Astrocyte (in vitro differentiated cells and primary cell): ENCODE measurements around the gene STMN3. TPM values are rescaled to one million over a fixed set of nuclear protein-coding genes. Genes with fewer than 3 reads are reported as not detected.
A peak's percentile ranks its signal among the peaks of the same experiment; 100 is the strongest.

Experiments used
- DNase-seq: peaks from one replicate; pipeline ENCODE4 v3.0.0-alpha.2; 2010; ENCODE audit warnings: low read depth
- FAIRE-seq: peaks from 2 replicates; lab custom pipeline; 2011; peaks lifted over from hg19 to GRCh38; lab: Jason Lieb, UNC
- H2AFZ ChIP-seq: 2 replicates; pipeline ENCODE4 v1.6.0; 2012; ENCODE audit warnings: low read depth, low read length, inconsistent platforms
- H3K27ac ChIP-seq: 2 replicates; pipeline ENCODE4 v1.5.1; 2011; ENCODE audit warnings: low read depth, low read length, inconsistent platforms
- H3K27me3 ChIP-seq: 2 replicates; pipeline ENCODE4 v1.6.0; 2011; ENCODE audit warnings: low read length, inconsistent platforms; ENCODE audit not compliant: insufficient read depth
- H3K36me3 ChIP-seq: 2 replicates; pipeline ENCODE4 v1.5.1; 2011; ENCODE audit warnings: low read length, inconsistent platforms; ENCODE audit not compliant: insufficient read depth
- H3K4me1 ChIP-seq: 2 replicates; pipeline ENCODE4 v1.5.1; 2011; ENCODE audit warnings: low read length, inconsistent platforms; ENCODE audit not compliant: insufficient read depth
- H3K4me2 ChIP-seq: 2 replicates; pipeline ENCODE4 v1.6.0; 2012; ENCODE audit warnings: low read length, inconsistent platforms
- H3K4me3 ChIP-seq: 2 replicates; pipeline ENCODE4 v1.5.1; 2011; ENCODE audit warnings: low read depth, mild to moderate bottlenecking, low read length, inconsistent platforms; ENCODE audit not compliant: insufficient read depth
- H3K79me2 ChIP-seq: 2 replicates; pipeline ENCODE4 v1.6.0; 2012; ENCODE audit warnings: mild to moderate bottlenecking, low read length, inconsistent platforms; ENCODE audit not compliant: insufficient read depth
- H3K9ac ChIP-seq: 2 replicates; pipeline ENCODE4 v1.6.0; 2012; ENCODE audit warnings: mild to moderate bottlenecking, low read length, inconsistent platforms
- H3K9me3 ChIP-seq: 2 replicates; pipeline ENCODE4 v1.5.1; 2012; ENCODE audit warnings: low read depth, mild to moderate bottlenecking, low read length, inconsistent platforms; ENCODE audit not compliant: insufficient read depth
- H4K20me1 ChIP-seq: 2 replicates; pipeline ENCODE4 v1.6.0; 2012; ENCODE audit warnings: low read length, inconsistent platforms; ENCODE audit not compliant: insufficient read depth
- H3K27ac Mint-ChIP-seq: one replicate; pipeline ENCODE4 v1.8.0; 2021; ENCODE audit warnings: mild to moderate bottlenecking, mixed read lengths; ENCODE audit not compliant: unreplicated experiment
- H3K27me3 Mint-ChIP-seq: one replicate; pipeline ENCODE4 v1.8.0; 2021; ENCODE audit warnings: low read depth, mixed read lengths; ENCODE audit not compliant: unreplicated experiment
- H3K36me3 Mint-ChIP-seq: one replicate; pipeline ENCODE4 v1.8.0; 2021; ENCODE audit warnings: low read depth, mixed read lengths; ENCODE audit not compliant: unreplicated experiment
- H3K4me1 Mint-ChIP-seq: one replicate; pipeline ENCODE4 v1.8.0; 2021; ENCODE audit warnings: low read depth, mixed read lengths; ENCODE audit not compliant: unreplicated experiment
- H3K4me3 Mint-ChIP-seq: one replicate; pipeline ENCODE4 v1.8.0; 2021; ENCODE audit warnings: mild to moderate bottlenecking, moderate library complexity, mixed read lengths; ENCODE audit not compliant: unreplicated experiment
- H3K9me3 Mint-ChIP-seq: one replicate; pipeline ENCODE4 v1.8.0; 2021; ENCODE audit warnings: mild to moderate bottlenecking, mixed read lengths; ENCODE audit not compliant: unreplicated experiment
- EZH2 ChIP-seq: IDR thresholded peaks from 2 replicates; pipeline ENCODE4 v1.6.1; 2012; ENCODE audit warnings: mild to moderate bottlenecking, low read length, inconsistent platforms; ENCODE audit not compliant: insufficient read depth
- total RNA-seq: library from RNA; stranded (reverse); gene quantifications from 2 replicates; pipeline ENCODE4 v1.2.1, GENCODE V29; 2021
- TF ChIP-seq, protein P1 (sequence below): IDR thresholded peaks from 2 replicates; pipeline ENCODE4 v1.5.1; 2011; ENCODE audit warnings: low read depth, mild to moderate bottlenecking, inconsistent platforms, low read length, moderate library complexity; ENCODE audit not compliant: insufficient read depth

Gene STMN3
- total RNA-seq, 1 donor from 2014 or later, result 30.7 TPM

DNA sequence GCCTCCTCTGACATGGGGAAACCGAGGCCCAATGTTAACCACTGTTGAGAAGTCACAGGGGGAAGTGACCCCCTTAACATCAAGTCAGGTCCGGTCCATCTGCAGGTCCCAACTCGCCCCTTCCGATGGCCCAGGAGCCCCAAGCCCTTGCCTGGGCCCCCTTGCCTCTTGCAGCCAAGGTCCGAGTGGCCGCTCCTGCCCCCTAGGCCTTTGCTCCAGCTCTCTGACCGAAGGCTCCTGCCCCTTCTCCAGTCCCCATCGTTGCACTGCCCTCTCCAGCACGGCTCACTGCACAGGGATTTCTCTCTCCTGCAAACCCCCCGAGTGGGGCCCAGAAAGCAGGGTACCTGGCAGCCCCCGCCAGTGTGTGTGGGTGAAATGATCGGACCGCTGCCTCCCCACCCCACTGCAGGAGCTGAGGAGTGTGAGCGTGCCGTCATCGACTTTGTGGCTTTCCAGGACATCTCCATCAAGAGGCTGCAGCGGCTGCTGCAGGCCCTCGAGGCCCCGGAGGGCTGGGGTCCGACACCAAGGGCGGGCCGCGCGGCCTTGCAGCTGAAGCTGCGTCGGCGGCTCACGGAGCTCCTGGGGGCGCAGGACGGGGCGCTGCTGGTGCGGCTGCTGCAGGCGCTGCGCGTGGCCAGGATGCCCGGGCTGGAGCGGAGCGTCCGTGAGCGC lies 44.8 kb upstream of the STMN3 start:
- FAIRE-seq, result no peak
- H3K9ac ChIP-seq, result peak overlapping the region; percentile 58
- H3K27ac Mint-ChIP-seq, result no peak overlapping the region

DNA sequence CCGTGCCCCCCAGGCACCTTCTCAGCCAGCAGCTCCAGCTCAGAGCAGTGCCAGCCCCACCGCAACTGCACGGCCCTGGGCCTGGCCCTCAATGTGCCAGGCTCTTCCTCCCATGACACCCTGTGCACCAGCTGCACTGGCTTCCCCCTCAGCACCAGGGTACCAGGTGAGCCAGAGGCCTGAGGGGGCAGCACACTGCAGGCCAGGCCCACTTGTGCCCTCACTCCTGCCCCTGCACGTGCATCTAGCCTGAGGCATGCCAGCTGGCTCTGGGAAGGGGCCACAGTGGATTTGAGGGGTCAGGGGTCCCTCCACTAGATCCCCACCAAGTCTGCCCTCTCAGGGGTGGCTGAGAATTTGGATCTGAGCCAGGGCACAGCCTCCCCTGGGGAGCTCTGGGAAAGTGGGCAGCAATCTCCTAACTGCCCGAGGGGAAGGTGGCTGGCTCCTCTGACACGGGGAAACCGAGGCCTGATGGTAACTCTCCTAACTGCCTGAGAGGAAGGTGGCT lies 44.2 kb upstream of the STMN3 start:
- Mint-ChIP-seq H3K27me3 (no peaks in the 10 kb centered on the region), H3K27ac (no peak overlapping the region), H3K9me3 (no peaks in the 10 kb centered on the region), H3K4me1 (peaks cover 6% of the 10 kb centered on the region), H3K4me3 (no peak overlapping the region), H3K36me3 (peaks cover 4% of the 10 kb centered on the region)
- H3K4me2 ChIP-seq, result peak overlapping the region; percentile 82
- no peaks in the 10 kb centered on the region for H3K27me3 ChIP-seq
- no peaks in the 10 kb centered on the region for H3K36me3 ChIP-seq
- FAIRE-seq (no peak), DNase-seq (no peak)
- TF ChIP-seq, protein P1, sequence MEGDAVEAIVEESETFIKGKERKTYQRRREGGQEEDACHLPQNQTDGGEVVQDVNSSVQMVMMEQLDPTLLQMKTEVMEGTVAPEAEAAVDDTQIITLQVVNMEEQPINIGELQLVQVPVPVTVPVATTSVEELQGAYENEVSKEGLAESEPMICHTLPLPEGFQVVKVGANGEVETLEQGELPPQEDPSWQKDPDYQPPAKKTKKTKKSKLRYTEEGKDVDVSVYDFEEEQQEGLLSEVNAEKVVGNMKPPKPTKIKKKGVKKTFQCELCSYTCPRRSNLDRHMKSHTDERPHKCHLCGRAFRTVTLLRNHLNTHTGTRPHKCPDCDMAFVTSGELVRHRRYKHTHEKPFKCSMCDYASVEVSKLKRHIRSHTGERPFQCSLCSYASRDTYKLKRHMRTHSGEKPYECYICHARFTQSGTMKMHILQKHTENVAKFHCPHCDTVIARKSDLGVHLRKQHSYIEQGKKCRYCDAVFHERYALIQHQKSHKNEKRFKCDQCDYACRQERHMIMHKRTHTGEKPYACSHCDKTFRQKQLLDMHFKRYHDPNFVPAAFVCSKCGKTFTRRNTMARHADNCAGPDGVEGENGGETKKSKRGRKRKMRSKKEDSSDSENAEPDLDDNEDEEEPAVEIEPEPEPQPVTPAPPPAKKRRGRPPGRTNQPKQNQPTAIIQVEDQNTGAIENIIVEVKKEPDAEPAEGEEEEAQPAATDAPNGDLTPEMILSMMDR, result no peak
- TF ChIP-seq EZH2, result no peak
- no peak overlapping the region for H3K27ac ChIP-seq
- H3K79me2 ChIP-seq, result peaks cover 14% of the 10 kb centered on the region
- H3K4me3 ChIP-seq, result peak overlapping the region; percentile 48
- peak overlapping the region; percentile 58 for H3K9ac ChIP-seq
- H3K9me3 ChIP-seq, result no peaks in the 10 kb centered on the region
- H4K20me1 ChIP-seq, result no peaks in the 10 kb centered on the region
- no peak overlapping the region for H2AFZ ChIP-seq
- peaks cover 36% of the 10 kb centered on the region for H3K4me1 ChIP-seq

More for the DNA sequence above, 44.8 kb upstream of the STMN3 start:
- Mint-ChIP-seq H3K4me3 (peak overlapping the region; percentile 40), H3K27me3 (no peaks in the 10 kb centered on the region), H3K36me3 (peaks cover 2% of the 10 kb centered on the region), H3K4me1 (peaks cover 6% of the 10 kb centered on the region), H3K9me3 (no peaks in the 10 kb centered on the region)
- H3K4me3 ChIP-seq, result no peak overlapping the region
- no peak for TF ChIP-seq EZH2
- TF ChIP-seq, protein P1, result no peak
- H3K9me3 ChIP-seq, result no peaks in the 10 kb centered on the region
- H4K20me1 ChIP-seq, result no peaks in the 10 kb centered on the region
- H2AFZ ChIP-seq, result no peak overlapping the region
- H3K4me1 ChIP-seq, result peaks cover 36% of the 10 kb centered on the region
- no peaks in the 10 kb centered on the region for H3K27me3 ChIP-seq
- no peaks in the 10 kb centered on the region for H3K36me3 ChIP-seq
- H3K79me2 ChIP-seq, result peaks cover 19% of the 10 kb centered on the region
- peak overlapping the region; percentile 87 for H3K27ac ChIP-seq
- no peak for DNase-seq
- H3K4me2 ChIP-seq, result peak overlapping the region; percentile 82
